CD14-positive monocyte (primary cell): ENCODE measurements around the gene WNT7B. TPM values are rescaled to one million over a fixed set of nuclear protein-coding genes. Genes with fewer than 3 reads are reported as not detected.

Experiments used
- DNase-seq, 3 donors: peaks; one replicate each; pipeline ENCODE4 v3.0.0-alpha.2; 2011 to 2022
- H2AFZ ChIP-seq: 2 replicates; pipeline ENCODE4 v1.6.0; 2012; ENCODE audit warnings: mild to moderate bottlenecking, low read depth, low read length, inconsistent platforms; ENCODE audit not compliant: insufficient read depth, poor library complexity, severe bottlenecking
- H3K27ac ChIP-seq, 2 donors: 1 replicate in 1 of 2; 2 replicates in 1 of 2; pipeline ENCODE4 v1.5.1; 2012 to 2013; ENCODE audit warnings: low read length in 2 of 2, control low read depth in 1 of 2, inconsistent platforms in 1 of 2, low read depth in 1 of 2, mild to moderate bottlenecking in 1 of 2
- H3K27me3 ChIP-seq, 2 donors: one replicate each; pipeline versions ENCODE4 v1.6.0 to v1.6.1; 2011 to 2013; ENCODE audit warnings: low read length in 2 of 2; ENCODE audit not compliant: control insufficient read depth in 2 of 2, insufficient read depth in 2 of 2
- H3K36me3 ChIP-seq, 2 donors: replicated peaks in 1 of 2; 1 replicate in 1 of 2; 2 replicates in 1 of 2; pipeline versions ENCODE4 v1.5.1 to v1.6.1; 2012 to 2013; ENCODE audit warnings: low read length in 2 of 2, control low read depth in 1 of 2, inconsistent platforms in 1 of 2, mild to moderate bottlenecking in 1 of 2; ENCODE audit not compliant: insufficient read depth in 2 of 2, control insufficient read depth in 1 of 2
- H3K4me1 ChIP-seq, 2 donors: 1 replicate in 1 of 2; 2 replicates in 1 of 2; pipeline versions ENCODE4 v1.5.1 to v1.6.1; 2012 to 2013; ENCODE audit warnings: low read length in 2 of 2, control low read depth in 1 of 2, inconsistent platforms in 1 of 2, mild to moderate bottlenecking in 1 of 2, moderate library complexity in 1 of 2; ENCODE audit not compliant: insufficient read depth in 2 of 2, control insufficient read depth in 1 of 2
- H3K4me2 ChIP-seq: replicated peaks from 2 replicates; pipeline ENCODE3; 2012; ENCODE audit warnings: low read length, moderate library complexity, mild to moderate bottlenecking; ENCODE audit not compliant: poor library complexity, severe bottlenecking; ENCODE audit errors: extremely low read depth
- H3K4me3 ChIP-seq, 3 experiments: fragments of 200-600 bp in 1 of 3; sonication (generic) in 1 of 3; replicated peaks in 1 of 3; 1 replicate in 2 of 3; 2 replicates in 1 of 3; pipeline ENCODE4 v1.5.1; 2011 to 2013; ENCODE audit warnings: low read length in 3 of 3, mild to moderate bottlenecking in 3 of 3, control low read depth in 2 of 3, low read depth in 2 of 3, inconsistent platforms in 1 of 3, moderate library complexity in 1 of 3
- H3K79me2 ChIP-seq: 2 replicates; pipeline ENCODE4 v1.6.0; 2012; ENCODE audit warnings: mild to moderate bottlenecking, control low read depth, inconsistent platforms, low read length, moderate library complexity; ENCODE audit not compliant: insufficient read depth
- H3K9ac ChIP-seq: 2 replicates; pipeline ENCODE4 v1.6.0; 2017; ENCODE audit warnings: low read length, mild to moderate bottlenecking; ENCODE audit not compliant: insufficient read depth, poor library complexity, severe bottlenecking
- H3K9me3 ChIP-seq, 2 donors: replicated peaks in 1 of 2; 1 replicate in 1 of 2; 2 replicates in 1 of 2; pipeline versions ENCODE4 v1.5.1 to v1.6.1; 2012 to 2013; ENCODE audit warnings: low read length in 2 of 2, control low read depth in 1 of 2; ENCODE audit not compliant: control insufficient read depth in 1 of 2, insufficient read depth in 1 of 2
- H4K20me1 ChIP-seq: 2 replicates; pipeline ENCODE4 v1.6.0; 2012; ENCODE audit warnings: mild to moderate bottlenecking, low read length, control low read depth, moderate library complexity; ENCODE audit not compliant: insufficient read depth
- H3K27ac Mint-ChIP-seq, 7 donors: one replicate each; pipeline ENCODE4 v1.8.0; 2020; ENCODE audit warnings: mild to moderate bottlenecking in 7 of 7, mixed read lengths in 7 of 7, moderate library complexity in 6 of 7, inconsistent platforms in 2 of 7
- H3K27me3 Mint-ChIP-seq, 3 donors: one replicate each; pipeline ENCODE4 v1.8.0; 2021 to 2022; ENCODE audit warnings: low read depth in 3 of 3, mild to moderate bottlenecking in 3 of 3, mixed read lengths in 3 of 3, moderate library complexity in 3 of 3, inconsistent platforms in 1 of 3
- H3K36me3 Mint-ChIP-seq, 2 donors: one replicate each; pipeline ENCODE4 v1.8.0; 2020; ENCODE audit warnings: mixed read lengths in 2 of 2, inconsistent platforms in 1 of 2, mild to moderate bottlenecking in 1 of 2
- H3K4me1 Mint-ChIP-seq: one replicate; pipeline ENCODE4 v1.8.0; 2020; ENCODE audit warnings: mild to moderate bottlenecking, mixed read lengths
- H3K4me3 Mint-ChIP-seq, 2 donors: one replicate each; pipeline ENCODE4 v1.8.0; 2020; ENCODE audit warnings: mild to moderate bottlenecking in 2 of 2, mixed read lengths in 2 of 2, moderate library complexity in 1 of 2
- H3K9me3 Mint-ChIP-seq, 7 donors: one replicate each; pipeline ENCODE4 v1.8.0; 2020 to 2022; ENCODE audit warnings: mixed read lengths in 7 of 7, mild to moderate bottlenecking in 6 of 7, moderate library complexity in 6 of 7, inconsistent platforms in 2 of 7
- CTCF ChIP-seq: fragments of 200-600 bp; IDR thresholded peaks from one replicate; pipeline ENCODE4 v1.8.0; 2022; ENCODE audit warnings: antibody characterized with exemption, mild to moderate bottlenecking
- WGBS: methylation state at CpG from one replicate; pipeline ENCODE4 v1.1.5; 2013; ENCODE audit warnings: missing lambda C conversion rate; ENCODE audit not compliant: insufficient coverage; 5-methylcytosine and 5-hydroxymethylcytosine counted together
- intact Hi-C, 2 donors: fragments of 100-400 bp; cut with micrococcal nuclease; formaldehyde crosslinking; loops; one replicate each; pipeline versions ENCODE4 v1.15.0 to v1.15.1; 2023
- polyA plus RNA-seq, 3 donors: library from polyadenylated mRNA; depleted of rRNA in 1 of 3; unstranded in 2 of 3; stranded (reverse) in 1 of 3; fragments of 300-500 nt in 2 of 3; fragments of >200 nt in 1 of 3; fragmentation: Illumina TruSeq in 2 of 3; gene quantifications; 1 replicate in 2 of 3; 2 replicates in 1 of 3; pipeline ENCODE4 v1.2.3, GENCODE V29; 2012 to 2021

Gene WNT7B
- polyA plus RNA-seq, 3 donors: not detected

DNA sequence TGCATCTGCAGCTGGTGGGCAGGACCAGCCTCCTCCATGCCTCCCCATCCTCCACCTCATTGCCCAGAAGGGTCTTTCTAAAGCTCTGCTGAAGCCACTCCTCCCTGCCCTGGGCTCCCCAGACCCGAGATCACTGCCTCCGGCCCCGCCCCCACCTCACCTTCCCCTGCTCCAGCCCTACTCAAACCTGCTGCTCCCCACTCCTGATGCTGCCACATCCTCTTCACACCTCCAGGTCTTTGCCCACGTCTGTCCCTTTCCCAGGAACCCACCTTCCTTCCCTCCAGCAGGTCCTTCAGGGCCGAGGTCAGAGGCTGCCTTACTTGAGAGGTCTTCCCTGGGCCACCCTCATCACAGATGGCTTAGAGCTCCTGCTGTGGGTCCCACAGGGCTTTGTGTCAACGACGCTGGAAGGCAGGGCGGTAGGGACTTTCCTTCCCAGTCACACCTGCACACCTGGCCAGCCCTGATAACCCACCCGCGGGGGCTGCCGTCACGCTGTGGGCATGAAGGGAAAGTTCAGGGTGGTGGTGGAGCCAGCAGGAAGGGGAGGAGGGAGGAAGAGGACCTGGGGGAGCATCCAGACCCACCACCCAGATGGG is 11.9 kb downstream of the WNT7B start:
- Histone ChIP-seq H2AFZ (no peak overlapping the region), H3K9ac (no peak overlapping the region), H4K20me1 (no peaks in the 10 kb centered on the region), H3K9me3 (no peaks in the 10 kb centered on the region), H3K27ac (no peak overlapping the region), H3K4me1 (no peaks in the 10 kb centered on the region), H3K79me2 (no peaks in the 10 kb centered on the region), H3K27me3 (peaks cover 3 to 33% of the 10 kb centered on the region in 2 donors), H3K36me3 (no peaks in the 10 kb centered on the region), H3K4me2 (no peak overlapping the region), H3K4me3 (no peak overlapping the region)
- no peak overlapping the region for H3K4me3 Mint-ChIP-seq
- DNase-seq: no peak
- H3K36me3 Mint-ChIP-seq: peaks cover 0 to 2% of the 10 kb centered on the region in 2 donors
- no peaks in the 10 kb centered on the region for H3K4me1 Mint-ChIP-seq
- no peak for TF ChIP-seq CTCF
- WGBS: 67% methylated on average over 5 of the region's 12 CpGs
- peaks cover 0 to 4% (median 0%) of the 10 kb centered on the region in 7 donors for H3K9me3 Mint-ChIP-seq
- peak overlapping the region in 1 of 7 donors; percentile 50 for H3K27ac Mint-ChIP-seq
- H3K27me3 Mint-ChIP-seq: peaks cover 27 to 55% (median 32%) of the 10 kb centered on the region in 3 donors
- intact Hi-C loops: no loop called here

DNA sequence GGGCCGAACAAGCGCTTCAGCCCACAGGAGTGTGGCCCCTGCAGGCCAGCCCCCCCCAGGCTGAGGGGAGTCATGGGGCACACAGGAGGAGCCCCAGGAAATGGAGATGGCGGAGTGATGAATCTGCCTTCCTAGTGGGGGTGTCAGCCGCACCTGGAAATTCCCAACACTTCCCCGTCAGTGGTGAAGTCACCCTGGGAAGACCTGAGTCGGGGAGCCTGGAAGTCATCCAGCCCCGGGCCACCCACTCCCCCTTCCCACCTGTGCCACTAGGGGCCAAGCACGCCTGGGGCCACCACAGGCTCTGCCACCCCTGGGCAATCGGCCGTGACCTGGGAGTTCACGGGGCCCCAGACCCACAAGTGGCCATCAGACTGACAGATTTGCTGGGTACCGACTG is 12.6 kb downstream of the WNT7B start:
- Mint-ChIP-seq H3K27me3 (peaks cover 20 to 49% (median 25%) of the 10 kb centered on the region in 3 donors), H3K9me3 (peaks cover 0 to 2% (median 0%) of the 10 kb centered on the region in 7 donors), H3K27ac (no peak overlapping the region), H3K4me1 (no peaks in the 10 kb centered on the region), H3K36me3 (no peaks in the 10 kb centered on the region), H3K4me3 (no peak overlapping the region)
- Histone ChIP-seq H3K36me3 (no peaks in the 10 kb centered on the region), H3K4me2 (no peak overlapping the region), H3K4me3 (no peak overlapping the region), H3K4me1 (no peaks in the 10 kb centered on the region), H3K9ac (no peak overlapping the region), H3K9me3 (no peaks in the 10 kb centered on the region), H2AFZ (no peak overlapping the region), H3K27ac (no peak overlapping the region), H3K27me3 (peaks cover 0 to 27% of the 10 kb centered on the region in 2 donors), H3K79me2 (no peaks in the 10 kb centered on the region), H4K20me1 (no peaks in the 10 kb centered on the region)
- intact Hi-C loops: no loop called here
- no peak for DNase-seq
- no peak for TF ChIP-seq CTCF
- WGBS: 79% methylated on average over 12 of the region's 12 CpGs
